ENCODE measurements around the gene CCNYL1. TPM values are rescaled to one million over a fixed set of nuclear protein-coding genes. Genes with fewer than 3 reads are reported as not detected.

CCNYL1 gene
- total RNA-seq, 1 donor from 2014 or later = 25.6 TPM

DNA sequence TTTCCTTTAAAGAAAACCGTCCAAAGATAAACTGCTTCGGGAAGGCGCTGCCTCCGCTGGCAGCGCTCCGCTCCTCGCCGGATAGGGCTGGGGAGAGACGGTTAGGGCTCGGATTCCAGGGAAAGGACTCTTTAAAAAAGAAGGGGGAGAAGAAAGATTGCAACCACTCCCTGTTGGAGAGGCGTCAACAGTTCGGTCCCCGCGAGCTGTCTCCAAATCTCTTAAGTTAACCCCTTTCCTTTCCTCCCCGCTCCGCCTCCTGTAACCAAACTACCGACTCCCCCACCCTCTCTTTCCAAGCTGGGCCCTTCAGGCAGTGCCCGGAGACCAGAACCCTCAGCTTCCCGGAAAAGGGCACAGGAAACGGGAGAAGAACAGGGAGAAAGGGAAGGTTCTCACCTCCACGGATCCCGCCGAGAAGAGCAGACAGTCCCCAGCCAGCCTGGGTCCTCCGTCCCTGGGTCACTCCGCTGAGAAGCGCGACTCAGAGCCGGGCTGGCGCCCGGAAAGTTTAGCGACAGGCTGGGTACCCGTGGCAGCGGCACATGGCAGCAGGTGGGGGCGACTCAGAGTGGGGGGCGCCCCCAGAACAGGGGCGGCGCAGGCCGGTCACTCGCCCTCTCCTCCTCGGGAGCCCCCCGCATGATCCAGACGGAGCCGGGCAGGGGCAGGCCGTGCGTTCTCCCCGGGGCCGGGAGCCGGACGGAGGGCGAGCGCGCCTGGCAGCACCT, 57.6 kb downstream of the CCNYL1 start:
- peak overlapping the region; percentile 84 for H3K4me3 ChIP-seq
- TF ChIP-seq, protein P1, sequence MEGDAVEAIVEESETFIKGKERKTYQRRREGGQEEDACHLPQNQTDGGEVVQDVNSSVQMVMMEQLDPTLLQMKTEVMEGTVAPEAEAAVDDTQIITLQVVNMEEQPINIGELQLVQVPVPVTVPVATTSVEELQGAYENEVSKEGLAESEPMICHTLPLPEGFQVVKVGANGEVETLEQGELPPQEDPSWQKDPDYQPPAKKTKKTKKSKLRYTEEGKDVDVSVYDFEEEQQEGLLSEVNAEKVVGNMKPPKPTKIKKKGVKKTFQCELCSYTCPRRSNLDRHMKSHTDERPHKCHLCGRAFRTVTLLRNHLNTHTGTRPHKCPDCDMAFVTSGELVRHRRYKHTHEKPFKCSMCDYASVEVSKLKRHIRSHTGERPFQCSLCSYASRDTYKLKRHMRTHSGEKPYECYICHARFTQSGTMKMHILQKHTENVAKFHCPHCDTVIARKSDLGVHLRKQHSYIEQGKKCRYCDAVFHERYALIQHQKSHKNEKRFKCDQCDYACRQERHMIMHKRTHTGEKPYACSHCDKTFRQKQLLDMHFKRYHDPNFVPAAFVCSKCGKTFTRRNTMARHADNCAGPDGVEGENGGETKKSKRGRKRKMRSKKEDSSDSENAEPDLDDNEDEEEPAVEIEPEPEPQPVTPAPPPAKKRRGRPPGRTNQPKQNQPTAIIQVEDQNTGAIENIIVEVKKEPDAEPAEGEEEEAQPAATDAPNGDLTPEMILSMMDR (IDR thresholded peaks at IDR 0.05) = no peak
- intact Hi-C loops (cut with DNase I) = loop anchor here (10.0 kb wide), 1 partner anchor 266 kb away; no protein-coding TSS in a partner anchor
- no peaks in the 10 kb centered on the region for H3K9me3 ChIP-seq
- peaks cover 24% of the 10 kb centered on the region for H3K36me3 ChIP-seq
- peak; percentile 2 to 3 for ATAC-seq
- H3K4me1 ChIP-seq = peaks cover 35% of the 10 kb centered on the region
- no peaks in the 10 kb centered on the region for H3K27me3 ChIP-seq (ENCODE audit: low read depth)
- DNase-seq = peak; percentile 67
- peak overlapping the region; percentile 85 for H3K27ac ChIP-seq

DNA sequence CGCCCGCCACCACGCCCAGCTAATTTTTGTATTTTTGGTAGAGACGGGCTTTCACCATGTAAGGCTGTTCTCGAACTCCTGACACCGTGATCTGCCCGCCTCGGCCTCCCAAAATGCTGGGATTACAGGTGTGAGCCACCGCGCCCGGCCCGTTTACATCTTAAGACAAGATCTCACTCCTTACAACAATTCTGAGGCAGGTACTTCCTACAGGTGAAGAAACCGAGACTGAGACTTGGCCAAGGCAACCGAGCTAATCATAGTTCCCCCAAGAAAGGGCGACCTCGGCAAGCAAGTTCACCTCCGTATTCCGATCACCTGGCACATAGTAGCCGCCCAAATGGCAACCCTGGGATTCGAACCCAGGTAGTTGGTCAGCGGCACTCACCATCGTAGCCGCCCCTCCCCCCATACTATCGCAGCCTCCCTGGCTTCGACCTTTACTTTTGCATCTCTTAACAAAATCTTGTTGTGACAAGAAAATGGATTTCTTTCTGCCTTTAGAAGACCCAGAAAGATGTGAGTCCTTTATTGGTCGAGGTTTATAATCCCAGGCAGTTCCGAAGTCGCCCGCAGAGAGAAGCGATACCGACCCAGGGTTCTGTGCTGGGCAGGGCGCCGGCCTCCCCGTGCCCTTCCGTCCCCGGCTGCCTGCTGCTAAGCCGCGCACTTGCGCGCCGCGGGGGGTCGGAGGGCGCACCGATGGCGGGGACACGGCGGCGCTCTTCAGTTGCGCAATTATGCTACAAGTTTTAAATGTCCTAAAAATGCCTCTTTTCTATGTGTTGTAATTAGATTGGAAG, 59.4 kb downstream of the CCNYL1 start:
- Histone ChIP-seq H3K4me1 (peaks cover 22% of the 10 kb centered on the region), H3K27me3 (ENCODE audit: low read depth) (no peaks in the 10 kb centered on the region), H3K36me3 (peaks cover 13% of the 10 kb centered on the region), H3K4me3 (peak overlapping the region; percentile 84), H3K9me3 (no peaks in the 10 kb centered on the region), H3K27ac (peak overlapping the region; percentile 85)
- intact Hi-C loops (cut with DNase I) = no loop called here
- no peak for ATAC-seq
- peak; percentile 56 for DNase-seq
- TF ChIP-seq, protein P1 (IDR thresholded peaks at IDR 0.05) = no peak

DNA sequence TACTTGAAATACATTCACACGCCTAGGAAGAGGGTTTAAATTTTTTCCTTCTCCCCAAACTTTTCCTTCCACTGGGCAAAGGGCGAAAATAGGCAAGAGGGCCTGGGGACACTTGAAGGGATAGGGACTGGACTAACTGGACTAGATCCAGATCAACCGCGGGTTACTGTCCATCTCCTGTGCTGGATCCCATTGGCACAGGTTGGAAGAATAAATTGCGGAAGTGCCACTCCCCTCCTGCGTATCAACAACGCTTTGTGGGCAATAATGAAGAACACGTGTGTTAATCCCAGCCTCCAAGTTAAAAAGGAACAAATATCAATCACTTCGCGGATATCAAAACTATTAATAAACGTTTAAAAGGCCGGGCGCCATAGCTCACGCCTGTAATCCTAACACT, 60.0 kb downstream of the CCNYL1 start:
- TF ChIP-seq, protein P1 (IDR thresholded peaks at IDR 0.05) = no peak
- Histone ChIP-seq H3K4me3 (peak overlapping the region; percentile 84), H3K27ac (peak overlapping the region; percentile 85), H3K27me3 (ENCODE audit: low read depth) (no peaks in the 10 kb centered on the region), H3K9me3 (no peaks in the 10 kb centered on the region), H3K36me3 (peaks cover 13% of the 10 kb centered on the region), H3K4me1 (peaks cover 22% of the 10 kb centered on the region)
- DNase-seq = no peak
- no peak for ATAC-seq
- intact Hi-C loops (cut with DNase I) = no loop called here

DNA sequence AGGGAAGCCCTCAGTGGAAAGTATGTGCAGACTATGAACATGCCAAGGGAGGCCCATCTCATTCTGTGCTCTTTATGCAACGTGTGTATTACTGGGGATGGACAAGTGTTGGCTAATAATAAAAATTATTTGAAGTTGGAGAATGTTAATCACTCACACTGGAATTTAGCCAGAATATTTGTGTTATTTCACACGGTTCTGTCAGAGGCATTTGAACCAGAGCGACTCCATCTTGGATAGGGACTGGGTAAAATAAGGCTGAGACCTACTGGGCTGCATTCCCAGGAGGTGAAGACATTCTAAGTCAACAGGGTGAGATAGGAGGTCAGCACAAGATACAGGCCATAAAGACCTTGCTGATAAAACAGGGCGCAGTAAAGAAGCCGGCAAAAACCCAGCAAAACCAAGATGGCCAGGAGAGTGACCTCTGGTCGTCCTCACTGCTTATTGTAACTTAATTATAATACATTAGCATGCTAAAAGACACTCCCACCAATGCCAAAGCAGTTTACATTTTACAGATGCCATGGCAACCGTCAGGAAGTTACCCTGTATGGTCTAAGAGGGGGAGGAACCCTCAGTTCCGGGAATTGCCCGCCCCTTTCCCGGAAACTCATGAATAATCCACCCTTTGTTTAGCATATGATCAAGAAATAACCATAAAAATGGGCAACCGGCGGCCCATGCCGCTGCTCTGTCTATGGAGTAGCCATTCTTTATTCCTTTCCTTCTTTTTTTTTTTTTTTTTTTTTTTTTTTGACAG, 60.8 kb downstream of the CCNYL1 start:
- ATAC-seq (no peak), DNase-seq (no peak)
- H3K9me3 ChIP-seq = no peaks in the 10 kb centered on the region
- H3K36me3 ChIP-seq = peaks cover 5% of the 10 kb centered on the region
- no peaks in the 10 kb centered on the region for H3K27me3 ChIP-seq (ENCODE audit: low read depth)
- H3K4me3 ChIP-seq = no peak overlapping the region
- H3K27ac ChIP-seq = no peak overlapping the region
- intact Hi-C loops (cut with DNase I) = no loop called here
- TF ChIP-seq, protein P1 (IDR thresholded peaks at IDR 0.05) = no peak
- peaks cover 18% of the 10 kb centered on the region for H3K4me1 ChIP-seq

DNA sequence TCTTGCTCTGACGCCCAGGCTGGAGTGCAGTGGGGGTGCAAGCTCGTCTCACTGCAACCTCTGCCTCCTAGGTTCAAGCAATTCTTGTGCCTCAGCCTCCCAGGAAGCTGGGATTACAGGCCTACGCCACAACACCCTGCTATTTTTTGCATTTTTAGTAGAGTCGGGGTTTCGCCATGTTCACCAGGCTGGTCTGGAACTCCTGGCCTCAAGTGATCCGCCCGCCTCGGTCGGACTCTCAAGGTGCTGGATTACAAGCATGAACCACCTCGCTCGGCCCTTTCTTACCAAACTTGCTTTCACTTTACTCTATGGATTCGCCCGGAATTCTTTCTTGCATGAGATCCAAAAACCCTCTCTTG, 61.4 kb downstream of the CCNYL1 start:
- Histone ChIP-seq H3K4me3 (no peak overlapping the region), H3K36me3 (no peaks in the 10 kb centered on the region), H3K9me3 (no peaks in the 10 kb centered on the region), H3K27me3 (ENCODE audit: low read depth) (no peaks in the 10 kb centered on the region), H3K4me1 (peaks cover 13% of the 10 kb centered on the region), H3K27ac (no peak overlapping the region)
- no peak for DNase-seq
- no peak for ATAC-seq
- TF ChIP-seq, protein P1 (IDR thresholded peaks at IDR 0.05) = no peak
- intact Hi-C loops (cut with DNase I) = no loop called here
